OCI-LY1 (cell line): Measurements from ENCODE around the gene ERAP2.

Experiments
- EZH2 ChIP-seq: fragments of 200-600 bp; sonication (generic), shearing (Covaris generic); IDR thresholded peaks from 2 replicates; pipeline ENCODE4 v1.8.0; 2017; ENCODE audit warnings: borderline replicate concordance, mixed run types, mild to moderate bottlenecking, antibody characterized with exemption, low read length, moderate library complexity, mixed read lengths
- TF ChIP-seq, protein P1 (sequence below): fragments of 200-600 bp; sonication (generic), shearing (Covaris generic); IDR thresholded peaks from 2 replicates; pipeline ENCODE4 v1.5.1; 2017; ENCODE audit warnings: mild to moderate bottlenecking, antibody characterized with exemption, low read length, moderate library complexity, mixed read lengths

DNA sequence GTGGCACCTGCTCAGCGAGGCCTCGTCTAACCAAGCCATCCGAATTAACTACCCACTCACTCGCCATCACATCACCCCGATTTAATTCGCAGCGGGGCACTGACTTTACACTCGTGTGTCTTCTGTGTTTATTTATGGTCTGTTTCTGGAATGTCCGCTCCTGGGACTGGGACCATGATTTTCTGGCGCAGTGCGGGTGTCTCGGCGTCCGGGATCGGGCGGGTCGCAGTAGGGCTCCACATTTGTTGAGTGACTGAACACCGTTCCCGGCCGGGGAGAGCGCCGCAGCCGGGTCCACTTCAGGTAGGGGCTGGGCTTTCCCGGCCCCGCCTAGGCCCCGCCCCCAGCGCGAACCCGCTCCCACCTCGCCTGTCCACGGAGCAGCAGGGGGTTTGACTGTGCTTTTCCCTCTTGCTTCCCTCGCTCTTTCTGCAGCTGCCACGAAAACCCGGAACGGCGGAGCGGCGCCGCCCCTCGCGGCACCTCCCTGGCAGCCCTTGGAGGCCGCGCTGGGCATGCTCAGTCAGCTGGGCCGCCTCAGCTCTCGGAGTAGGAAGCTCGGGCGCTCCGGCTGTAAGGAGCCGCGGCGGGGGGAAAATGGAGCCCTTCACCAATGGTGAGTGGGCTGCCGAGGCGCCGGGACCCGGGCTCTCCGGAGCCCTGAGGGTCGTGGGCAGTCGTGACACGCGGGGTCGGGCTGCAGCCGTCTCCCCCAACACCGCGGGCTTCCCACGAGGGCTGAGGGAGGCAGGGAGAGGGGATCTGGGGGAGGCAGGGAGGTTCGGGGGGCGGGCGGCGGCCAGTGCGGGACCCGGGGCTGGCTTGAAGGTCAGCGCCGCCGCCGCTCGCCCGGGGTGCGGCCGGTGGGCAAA, 59.5 kb downstream of the ERAP2 start, which contains the start of gene LNPEP:
- TF ChIP-seq, protein P1, sequence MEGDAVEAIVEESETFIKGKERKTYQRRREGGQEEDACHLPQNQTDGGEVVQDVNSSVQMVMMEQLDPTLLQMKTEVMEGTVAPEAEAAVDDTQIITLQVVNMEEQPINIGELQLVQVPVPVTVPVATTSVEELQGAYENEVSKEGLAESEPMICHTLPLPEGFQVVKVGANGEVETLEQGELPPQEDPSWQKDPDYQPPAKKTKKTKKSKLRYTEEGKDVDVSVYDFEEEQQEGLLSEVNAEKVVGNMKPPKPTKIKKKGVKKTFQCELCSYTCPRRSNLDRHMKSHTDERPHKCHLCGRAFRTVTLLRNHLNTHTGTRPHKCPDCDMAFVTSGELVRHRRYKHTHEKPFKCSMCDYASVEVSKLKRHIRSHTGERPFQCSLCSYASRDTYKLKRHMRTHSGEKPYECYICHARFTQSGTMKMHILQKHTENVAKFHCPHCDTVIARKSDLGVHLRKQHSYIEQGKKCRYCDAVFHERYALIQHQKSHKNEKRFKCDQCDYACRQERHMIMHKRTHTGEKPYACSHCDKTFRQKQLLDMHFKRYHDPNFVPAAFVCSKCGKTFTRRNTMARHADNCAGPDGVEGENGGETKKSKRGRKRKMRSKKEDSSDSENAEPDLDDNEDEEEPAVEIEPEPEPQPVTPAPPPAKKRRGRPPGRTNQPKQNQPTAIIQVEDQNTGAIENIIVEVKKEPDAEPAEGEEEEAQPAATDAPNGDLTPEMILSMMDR, result no peak
- no peak for TF ChIP-seq EZH2
